ENCODE data around the gene SH3PXD2A. TPM values are rescaled to one million over a fixed set of nuclear protein-coding genes. Genes with fewer than 3 reads are reported as not detected.

SH3PXD2A gene
- total RNA-seq, 1 donor from 2014 or later = 56.2 TPM

- H3K4me1 ChIP-seq = no peaks in the 10 kb centered on the region
- H3K9me3 ChIP-seq = no peaks in the 10 kb centered on the region
- no peaks in the 10 kb centered on the region for H3K27me3 ChIP-seq
- intact Hi-C loops (cut with DNase I) = no loop called here
- no peak for DNase-seq (ENCODE audit: extremely low spot score in 2 of 2)
- H3K4me3 ChIP-seq = no peak overlapping the region
- TF ChIP-seq CTCF (IDR thresholded peaks at IDR 0.05) = no peak
- no peak for TF ChIP-seq POLR2AphosphoS5 (IDR thresholded peaks at IDR 0.05; ENCODE audit: insufficient read depth in 1 of 2, low read depth in 1 of 2)
- no peak for TF ChIP-seq POLR2A (IDR thresholded peaks at IDR 0.05)
- no peak overlapping the region for H3K27ac ChIP-seq
- H3K36me3 ChIP-seq = no peaks in the 10 kb centered on the region
These were observed 149.3 kb downstream of the SH3PXD2A start for GRCh38 chr10:103706047-103706446.

- Histone ChIP-seq H3K9me3 (no peaks in the 10 kb centered on the region), H3K4me3 (no peak overlapping the region), H3K4me1 (no peaks in the 10 kb centered on the region), H3K27ac (no peak overlapping the region), H3K27me3 (no peaks in the 10 kb centered on the region), H3K36me3 (no peaks in the 10 kb centered on the region)
- TF ChIP-seq CTCF (IDR thresholded peaks at IDR 0.05) = no peak
- no peak for TF ChIP-seq POLR2AphosphoS5 (IDR thresholded peaks at IDR 0.05; ENCODE audit: insufficient read depth in 1 of 2, low read depth in 1 of 2)
- no peak for TF ChIP-seq POLR2A (IDR thresholded peaks at IDR 0.05)
- intact Hi-C loops (cut with DNase I) = no loop called here
- no peak for DNase-seq (ENCODE audit: extremely low spot score in 2 of 2)
These were observed 151.1 kb downstream of the SH3PXD2A start for GRCh38 chr10:103703941-103704919.

- H3K4me1 ChIP-seq = peaks cover 13% of the 10 kb centered on the region
- intact Hi-C loops (cut with DNase I) = no loop called here
- H3K4me3 ChIP-seq = no peak overlapping the region
- no peak overlapping the region for H3K27ac ChIP-seq
- TF ChIP-seq POLR2A (IDR thresholded peaks at IDR 0.05) = no peak
- TF ChIP-seq POLR2AphosphoS5 (IDR thresholded peaks at IDR 0.05; ENCODE audit: insufficient read depth in 1 of 2, low read depth in 1 of 2) = no peak
- TF ChIP-seq CTCF (IDR thresholded peaks at IDR 0.05) = no peak
- no peak for DNase-seq (ENCODE audit: extremely low spot score in 2 of 2)
- H3K9me3 ChIP-seq = no peaks in the 10 kb centered on the region
- H3K27me3 ChIP-seq = no peaks in the 10 kb centered on the region
- H3K36me3 ChIP-seq = no peaks in the 10 kb centered on the region
These were observed 153.8 kb downstream of the SH3PXD2A start for GRCh38 chr10:103701380-103702222.

GRCh38 chr10:103700436-103700715, 155.0 kb downstream of the SH3PXD2A start:
- H3K4me1 ChIP-seq = peaks cover 25% of the 10 kb centered on the region
- no peaks in the 10 kb centered on the region for H3K9me3 ChIP-seq
- no peaks in the 10 kb centered on the region for H3K36me3 ChIP-seq
- no peaks in the 10 kb centered on the region for H3K27me3 ChIP-seq
- H3K27ac ChIP-seq = no peak overlapping the region
- TF ChIP-seq CTCF (IDR thresholded peaks at IDR 0.05) (no peak), POLR2AphosphoS5 (IDR thresholded peaks at IDR 0.05; ENCODE audit: insufficient read depth in 1 of 2, low read depth in 1 of 2) (no peak), POLR2A (IDR thresholded peaks at IDR 0.05) (no peak)
- H3K4me3 ChIP-seq = no peak overlapping the region
- DNase-seq (ENCODE audit: extremely low spot score in 2 of 2) = no peak
- intact Hi-C loops (cut with DNase I) = no loop called here
